Fibroblast of skin of left quadriceps (primary cell): ENCODE results near the gene ARSI.

Experiments
- DNase-seq, 2 experiments: peaks; one replicate each; pipeline ENCODE4 v3.0.0-alpha.2; 2013; ENCODE audit warnings: low read depth in 2 of 2

The ARSI gene

GRCh38 chr5:150302301-150303069 is at the start of gene ARSI:
ARSI (minus strand) TSS chr5:150302905; CDS start chr5:150302373, 532 bp downstream.
- peak; percentile 71 to 78 for DNase-seq

- DNase-seq: peak; percentile 12
Measured at GRCh38 chr5:150350524-150351344, 48.0 kb upstream of the ARSI start.

- DNase-seq: no peak
Measured at GRCh38 chr5:150349681-150350275, 47.1 kb upstream of the ARSI start.

- no peak for DNase-seq
Measured at GRCh38 chr5:150347451-150347850, 44.7 kb upstream of the ARSI start.

GRCh38 chr5:150347003-150347402 is 44.3 kb upstream of the ARSI start:
- no peak for DNase-seq

GRCh38 chr5:150346592-150346991 is 43.9 kb upstream of the ARSI start:
- DNase-seq: no peak

GRCh38 chr5:150345716-150346115 is 43.0 kb upstream of the ARSI start:
- no peak for DNase-seq

GRCh38 chr5:150343994-150344631 is 41.4 kb upstream of the ARSI start:
- DNase-seq: no peak

GRCh38 chr5:150342583-150342982 is 39.9 kb upstream of the ARSI start:
- DNase-seq: no peak

- no peak for DNase-seq
Measured at GRCh38 chr5:150341989-150342388, 39.3 kb upstream of the ARSI start.

- no peak for DNase-seq
Measured at GRCh38 chr5:150341331-150341730, 38.6 kb upstream of the ARSI start.

- no peak for DNase-seq
Measured at GRCh38 chr5:150340614-150341255, 38.0 kb upstream of the ARSI start.

GRCh38 chr5:150339841-150340240 is 37.1 kb upstream of the ARSI start:
- DNase-seq: no peak

- DNase-seq: no peak
Measured at GRCh38 chr5:150339165-150339564, 36.5 kb upstream of the ARSI start.

- no peak for DNase-seq
Measured at GRCh38 chr5:150338546-150338945, 35.8 kb upstream of the ARSI start.

- DNase-seq: no peak
Measured at GRCh38 chr5:150335778-150336177, 33.1 kb upstream of the ARSI start.

- DNase-seq: no peak
Measured at GRCh38 chr5:150333400-150333799, 30.7 kb upstream of the ARSI start.

GRCh38 chr5:150329881-150330876 is 27.5 kb upstream of the ARSI start:
- DNase-seq: no peak

GRCh38 chr5:150329038-150329437 is 26.3 kb upstream of the ARSI start:
- DNase-seq: no peak

GRCh38 chr5:150328515-150328914 is 25.8 kb upstream of the ARSI start:
- no peak for DNase-seq
